HG03066 (cell line): ENCODE measurements around the gene ADGRE2.
A peak's percentile ranks its signal among the peaks of the same experiment; 100 is the strongest.

Source experiments
- ATAC-seq: cut with Tn5 transposase; IDR thresholded peaks from one replicate; pipeline ENCODE4 v1.9.1; 2021; ENCODE audit warnings: low read depth; ENCODE audit not compliant: unreplicated experiment

ADGRE2 gene

DNA sequence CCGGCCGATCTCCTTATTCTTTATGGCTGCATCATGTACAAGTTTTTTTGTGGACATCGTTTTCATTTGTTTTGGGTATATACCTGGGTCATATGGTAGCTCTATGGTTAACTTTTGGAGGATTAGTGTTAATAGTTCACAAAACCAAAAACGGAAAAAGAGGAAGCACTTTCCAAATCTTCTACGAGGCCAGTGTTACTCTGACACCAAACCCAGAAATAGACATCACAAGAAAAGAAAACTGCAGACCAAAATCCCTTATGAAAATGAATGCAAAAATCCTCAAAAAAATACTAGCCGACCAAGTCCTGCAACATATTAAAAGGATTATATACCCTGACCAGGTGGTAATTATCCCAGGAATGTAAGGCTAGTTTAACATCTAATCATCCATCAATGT, 29.8 kb downstream of the ADGRE2 start:
- ATAC-seq: no peak

DNA sequence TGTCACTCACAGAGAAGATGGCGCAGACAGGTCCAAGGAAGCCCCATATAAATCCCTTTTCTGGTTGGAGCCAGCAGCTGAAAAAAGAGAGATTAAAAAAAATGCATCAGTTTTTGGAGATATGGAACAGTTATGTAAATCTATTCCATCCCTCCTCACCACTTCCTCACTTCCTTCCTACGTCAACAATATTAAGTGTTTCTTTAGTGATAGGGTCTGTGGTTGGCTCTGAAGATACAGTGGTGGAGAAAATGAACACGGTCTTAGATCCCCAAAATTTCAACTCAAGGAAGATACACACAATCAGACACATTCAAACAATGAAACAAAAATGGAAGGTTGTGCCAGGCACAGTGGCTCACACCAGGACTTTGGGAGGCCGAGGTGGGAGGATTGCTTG, 31.5 kb downstream of the ADGRE2 start:
- no peak for ATAC-seq

DNA sequence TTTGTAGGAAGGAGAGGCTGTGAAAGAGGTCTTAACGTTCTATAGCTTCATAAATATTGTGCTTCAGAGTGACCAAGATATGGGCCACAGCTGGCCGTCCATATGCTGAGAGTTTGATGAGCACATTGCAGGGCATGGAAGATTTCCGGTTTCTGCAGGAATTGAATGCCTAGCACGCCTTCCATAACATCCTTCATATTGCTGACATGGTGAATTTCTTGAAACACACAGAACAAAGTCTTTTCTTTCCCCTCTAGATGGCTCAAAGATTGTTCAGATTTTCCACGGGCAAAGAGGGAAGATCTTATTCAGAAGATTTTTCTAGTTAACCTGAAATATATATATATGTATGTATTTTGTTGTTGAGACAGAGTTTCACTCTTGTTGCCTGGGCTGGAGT, 42.4 kb downstream of the ADGRE2 start:
- no peak for ATAC-seq

DNA sequence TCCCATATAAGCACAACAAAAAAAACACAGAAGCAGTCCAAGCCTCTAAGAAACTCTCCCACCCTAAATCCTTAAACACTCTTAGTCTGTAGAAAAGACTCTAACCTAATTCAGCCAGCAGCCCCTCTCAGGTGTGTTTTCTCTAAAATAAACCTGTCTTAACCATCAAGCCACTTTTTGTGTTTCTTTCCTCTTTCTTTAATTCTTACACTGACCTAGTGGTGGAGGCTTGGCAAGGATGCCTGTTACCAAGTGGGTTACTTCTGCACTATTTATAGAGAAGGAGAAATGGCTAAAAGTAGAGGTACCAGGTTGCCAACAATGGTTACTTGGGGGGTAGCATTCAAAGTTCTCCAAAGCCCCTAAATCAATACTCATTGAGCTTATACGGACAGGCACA, 44.8 kb downstream of the ADGRE2 start:
- no peak for ATAC-seq

DNA sequence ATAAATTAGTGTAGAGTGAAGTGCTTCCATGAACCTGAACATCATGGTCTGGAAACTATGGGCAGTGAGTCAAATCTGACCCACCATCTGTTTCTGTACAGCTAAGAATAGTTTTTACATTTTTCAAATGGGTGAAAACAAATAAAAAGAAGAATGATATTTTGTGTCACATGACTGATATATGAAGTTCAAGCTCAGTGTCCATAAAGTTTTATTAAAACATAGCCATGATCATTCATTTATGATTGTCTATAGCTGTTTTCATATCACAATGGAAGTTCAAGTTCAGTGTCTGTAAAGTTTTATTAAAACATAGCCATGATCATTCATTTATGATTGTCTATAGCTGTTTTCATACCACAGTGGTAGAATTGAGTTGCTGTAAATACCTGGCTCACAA, 45.9 kb downstream of the ADGRE2 start:
- no peak for ATAC-seq

DNA sequence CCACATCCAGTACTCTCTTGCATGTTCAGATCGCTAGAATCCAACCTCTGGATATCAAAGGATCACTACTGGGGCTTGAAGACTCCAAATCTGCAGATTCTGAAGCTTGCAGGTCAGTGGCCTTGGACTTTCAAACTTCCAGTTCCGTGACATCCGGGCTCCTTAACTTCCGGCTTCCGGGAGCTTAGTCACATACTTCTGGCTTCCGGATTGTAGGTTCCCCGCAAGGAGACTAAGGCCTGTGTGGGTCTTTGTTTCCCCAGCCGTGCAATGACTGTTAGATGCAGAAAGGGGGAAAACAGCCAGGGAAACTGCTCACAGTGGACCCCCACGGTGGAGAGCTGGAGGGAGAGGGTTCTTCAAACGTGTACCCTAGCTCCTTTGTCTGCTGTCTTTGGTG, 47.2 kb downstream of the ADGRE2 start:
- ATAC-seq: no peak

DNA sequence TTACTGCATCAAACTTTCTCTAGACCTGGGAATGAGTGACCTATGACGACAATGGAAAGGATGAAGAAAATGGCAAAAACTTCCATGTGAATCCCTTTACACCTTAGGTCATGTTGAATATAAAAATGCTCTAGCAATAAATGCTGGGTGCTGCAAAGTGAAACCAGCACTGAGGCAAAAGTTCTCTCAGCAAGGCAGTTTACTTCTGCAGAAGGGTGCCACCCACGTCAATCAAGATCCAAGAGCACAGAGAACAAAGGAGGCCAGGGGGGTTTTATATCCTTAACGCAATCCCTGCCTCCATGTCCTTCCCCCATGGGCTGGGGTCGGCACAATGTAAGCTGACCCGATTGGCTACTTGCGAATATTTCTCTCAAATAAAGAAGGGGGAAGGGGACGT, 49.8 kb downstream of the ADGRE2 start:
- ATAC-seq: no peak

DNA sequence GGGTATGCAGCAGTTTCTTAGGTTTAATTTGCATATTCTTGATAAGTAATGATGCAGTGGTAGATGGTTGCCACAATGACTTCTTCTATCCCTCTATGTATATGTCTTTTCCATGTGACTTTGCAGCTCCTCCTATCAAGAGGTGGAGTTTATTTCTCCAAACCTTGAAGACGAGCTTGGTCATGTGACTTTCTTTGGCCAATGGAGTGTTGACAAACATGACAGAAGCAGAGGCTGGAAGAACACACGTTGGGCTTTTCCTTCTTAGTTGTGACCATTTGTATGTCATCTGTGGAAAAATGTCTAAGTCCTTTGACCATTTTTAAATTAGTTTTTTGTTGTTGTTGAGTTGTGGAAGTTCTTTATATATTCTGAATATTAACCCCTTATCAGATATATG, 56.2 kb downstream of the ADGRE2 start:
- ATAC-seq: no peak

DNA sequence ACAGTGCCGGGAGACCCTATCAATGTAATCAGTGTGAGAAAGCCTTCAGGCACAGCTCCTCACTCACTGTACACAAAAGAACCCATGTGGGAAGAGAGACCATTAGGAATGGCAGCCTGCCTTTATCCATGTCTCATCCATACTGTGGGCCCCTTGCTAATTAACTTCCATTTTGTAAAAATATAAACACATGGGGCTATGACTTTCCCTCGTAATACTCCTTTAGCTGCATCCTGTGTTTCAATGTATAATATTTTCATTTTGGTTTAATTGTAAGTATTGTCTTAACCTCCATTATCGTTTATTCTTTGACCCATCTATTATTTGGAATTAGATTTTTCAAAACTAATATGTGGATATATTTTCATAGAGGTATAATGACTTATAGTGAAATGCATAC, 59.2 kb downstream of the ADGRE2 start:
- no peak for ATAC-seq

DNA sequence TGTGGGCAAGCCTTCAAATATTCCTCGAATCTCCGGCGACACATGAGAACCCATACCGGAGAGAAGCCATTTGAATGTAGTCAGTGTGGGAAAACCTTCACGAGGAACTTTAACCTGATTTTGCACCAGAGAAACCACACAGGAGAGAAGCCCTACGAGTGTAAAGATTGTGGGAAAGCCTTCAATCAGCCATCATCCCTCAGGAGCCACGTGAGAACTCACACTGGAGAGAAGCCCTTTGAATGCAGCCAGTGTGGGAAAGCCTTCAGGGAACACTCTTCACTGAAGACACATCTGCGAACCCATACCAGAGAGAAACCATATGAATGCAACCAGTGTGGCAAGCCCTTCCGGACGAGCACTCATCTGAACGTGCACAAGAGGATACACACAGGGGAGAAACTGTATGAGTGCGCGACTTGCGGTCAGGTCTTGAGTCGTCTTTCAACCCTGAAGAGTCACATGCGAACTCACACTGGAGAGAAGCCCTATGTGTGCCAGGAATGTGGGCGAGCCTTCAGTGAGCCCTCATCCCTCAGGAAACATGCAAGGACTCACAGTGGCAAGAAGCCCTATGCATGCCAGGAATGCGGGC, 59.7 kb downstream of the ADGRE2 start:
- no peak for ATAC-seq

DNA sequence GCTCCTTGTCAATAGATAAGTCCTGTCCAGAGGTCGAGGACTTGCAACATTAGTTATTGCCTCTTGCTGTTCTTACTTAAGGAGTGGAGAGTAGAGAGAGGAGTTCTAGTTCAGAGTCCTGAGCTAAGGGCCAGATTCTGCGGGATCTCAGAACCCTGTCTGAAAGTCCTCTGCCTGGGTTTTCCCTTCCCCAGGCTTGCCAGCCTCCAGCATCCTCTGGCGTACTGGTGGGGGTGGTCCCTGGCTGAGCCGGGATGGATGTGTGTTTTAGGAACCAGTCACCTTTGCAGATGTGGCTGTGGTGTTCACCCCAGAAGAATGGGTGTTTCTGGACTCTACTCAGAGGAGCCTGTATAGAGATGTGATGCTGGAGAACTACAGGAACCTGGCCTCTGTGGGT, 62.5 kb downstream of the ADGRE2 start:
- no peak for ATAC-seq

DNA sequence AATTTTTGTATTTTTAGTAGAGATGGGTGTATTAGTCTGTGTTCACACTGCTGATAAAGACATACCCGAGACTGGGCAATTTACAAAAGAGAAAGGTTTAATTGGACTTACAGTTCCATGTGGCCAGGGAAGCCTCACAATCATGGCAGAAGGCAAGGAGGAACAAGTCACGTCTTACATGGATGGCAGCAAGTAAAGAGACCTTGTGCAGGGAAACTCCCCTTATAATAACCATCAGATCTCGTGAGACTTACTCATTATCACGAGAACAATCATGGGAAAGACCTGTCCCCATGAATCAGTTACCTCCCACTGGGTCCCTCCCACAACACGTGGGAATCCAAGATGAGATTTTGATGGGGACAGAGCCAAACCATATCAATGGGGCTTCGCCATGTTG, 73.9 kb downstream of the ADGRE2 start:
- ATAC-seq: no peak

DNA sequence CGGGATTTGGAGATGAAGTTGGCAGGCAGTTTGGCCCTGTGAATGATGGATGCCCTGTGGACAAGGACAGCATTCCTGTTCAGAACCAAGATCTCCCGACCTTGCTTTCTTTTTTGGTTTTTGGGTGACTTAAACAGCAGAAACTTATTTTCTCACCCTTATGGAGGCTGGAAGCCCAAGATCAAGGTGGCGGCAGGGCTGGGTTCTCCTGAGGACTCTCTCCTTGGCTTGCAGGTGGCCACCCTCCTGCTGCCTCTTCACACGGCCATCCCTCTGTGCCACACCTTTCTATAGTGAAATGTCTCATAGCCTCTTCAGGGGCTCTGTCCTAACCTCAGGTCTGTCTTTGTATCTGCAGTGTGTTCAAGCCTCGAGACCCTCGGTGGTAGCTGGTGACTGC, 74.5 kb downstream of the ADGRE2 start:
- ATAC-seq: no peak

DNA sequence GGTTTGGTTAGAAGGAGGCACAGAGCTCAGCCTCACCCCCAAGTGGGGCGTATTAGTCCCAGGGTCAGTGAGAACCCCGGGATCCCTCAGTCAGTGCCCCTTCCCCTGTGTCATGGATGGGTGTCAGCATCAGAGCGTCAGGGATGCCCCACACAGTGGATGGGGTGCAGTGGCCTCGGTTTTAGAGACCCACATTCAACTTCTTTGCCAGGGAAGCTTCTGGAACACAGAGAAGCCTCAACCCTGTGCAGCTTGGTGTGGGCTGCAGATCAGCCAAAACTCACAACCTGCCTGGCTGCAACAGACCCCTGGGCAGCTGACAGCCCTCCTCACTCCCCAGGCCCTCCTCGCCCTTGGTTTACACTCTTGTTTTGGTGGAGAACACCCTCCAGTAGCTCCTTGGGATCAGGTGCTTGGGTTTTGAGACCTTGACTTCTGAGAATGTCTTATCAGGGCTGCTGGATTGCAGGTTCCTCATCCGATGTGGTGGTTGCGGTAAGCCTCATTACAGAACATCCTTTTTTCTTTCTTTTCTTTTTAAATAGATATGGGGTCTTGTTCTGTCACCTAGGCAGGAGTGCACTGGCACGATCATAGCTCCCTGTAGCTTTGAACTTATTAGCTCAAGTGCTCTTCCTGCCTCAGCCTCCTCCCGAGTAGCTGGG, 77.5 kb downstream of the ADGRE2 start:
- ATAC-seq: no peak

DNA sequence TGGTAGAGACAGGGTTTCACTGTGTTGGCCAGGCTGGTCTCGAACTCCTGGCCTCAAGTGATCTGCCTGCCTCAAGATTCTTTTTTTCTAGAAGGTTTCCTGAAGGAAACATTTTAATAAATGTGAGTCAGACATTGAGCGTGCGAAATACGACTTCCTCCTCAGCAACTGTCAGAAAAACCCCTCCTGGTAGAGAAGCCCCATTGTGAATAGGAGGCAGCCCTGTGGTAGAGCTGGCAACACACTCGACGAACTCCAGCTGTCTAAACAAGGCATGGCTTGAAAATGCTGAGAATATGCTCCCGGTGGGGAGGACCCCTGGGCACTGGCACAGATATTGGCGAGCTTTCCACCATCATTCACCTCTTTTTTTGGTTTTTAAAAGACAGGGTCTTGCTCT, 78.7 kb downstream of the ADGRE2 start:
- ATAC-seq: no peak

DNA sequence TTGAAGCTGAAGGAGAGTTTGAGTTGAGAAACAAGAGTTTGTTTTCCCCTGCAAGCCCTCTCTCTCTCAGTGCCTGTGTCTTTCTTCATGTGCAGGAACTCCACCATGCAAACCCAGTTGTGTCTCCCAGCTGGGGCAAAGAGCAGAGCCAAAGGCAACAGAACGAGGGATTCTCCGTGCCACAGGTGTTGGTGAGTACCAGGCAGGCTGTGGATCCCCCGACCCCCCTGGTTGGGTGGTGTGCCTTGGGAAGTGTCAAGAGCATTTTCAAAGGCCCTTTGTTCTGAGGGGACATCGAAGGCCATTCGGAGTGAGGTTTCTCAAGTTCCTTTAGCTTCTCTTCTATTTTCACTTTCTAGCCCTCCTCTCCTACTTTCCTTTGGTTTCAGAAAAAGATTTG, 82.9 kb downstream of the ADGRE2 start:
- ATAC-seq: no peak

DNA sequence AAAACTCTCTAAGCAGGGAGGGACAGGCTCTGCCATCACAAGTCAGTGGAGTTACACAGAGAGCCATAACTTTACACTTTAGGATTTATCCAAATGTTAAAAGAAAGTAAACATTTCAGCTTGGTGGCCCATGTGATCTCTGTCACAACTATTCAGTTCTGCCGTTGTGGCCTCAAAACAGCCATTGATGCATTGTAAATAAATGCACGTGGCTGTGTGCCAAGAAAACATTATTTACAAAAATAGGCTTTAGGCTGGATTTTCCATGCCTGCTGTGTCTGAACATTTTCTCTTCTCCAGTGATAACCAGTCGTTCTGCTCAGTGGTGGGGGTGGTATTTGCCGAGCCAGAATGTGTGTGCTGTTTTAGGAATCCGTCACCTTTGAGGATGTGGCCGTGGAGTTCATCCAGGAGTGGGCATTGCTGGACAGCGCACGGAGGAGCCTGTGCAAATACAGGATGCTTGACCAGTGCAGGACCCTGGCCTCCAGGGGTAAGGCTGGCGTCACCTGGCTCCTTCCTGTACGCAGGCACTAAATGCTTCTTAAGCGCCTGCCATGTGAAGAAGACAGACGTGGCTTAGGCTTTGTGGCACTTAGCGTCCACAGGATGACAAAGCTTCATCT, 83.6 kb downstream of the ADGRE2 start:
- ATAC-seq: no peak

DNA sequence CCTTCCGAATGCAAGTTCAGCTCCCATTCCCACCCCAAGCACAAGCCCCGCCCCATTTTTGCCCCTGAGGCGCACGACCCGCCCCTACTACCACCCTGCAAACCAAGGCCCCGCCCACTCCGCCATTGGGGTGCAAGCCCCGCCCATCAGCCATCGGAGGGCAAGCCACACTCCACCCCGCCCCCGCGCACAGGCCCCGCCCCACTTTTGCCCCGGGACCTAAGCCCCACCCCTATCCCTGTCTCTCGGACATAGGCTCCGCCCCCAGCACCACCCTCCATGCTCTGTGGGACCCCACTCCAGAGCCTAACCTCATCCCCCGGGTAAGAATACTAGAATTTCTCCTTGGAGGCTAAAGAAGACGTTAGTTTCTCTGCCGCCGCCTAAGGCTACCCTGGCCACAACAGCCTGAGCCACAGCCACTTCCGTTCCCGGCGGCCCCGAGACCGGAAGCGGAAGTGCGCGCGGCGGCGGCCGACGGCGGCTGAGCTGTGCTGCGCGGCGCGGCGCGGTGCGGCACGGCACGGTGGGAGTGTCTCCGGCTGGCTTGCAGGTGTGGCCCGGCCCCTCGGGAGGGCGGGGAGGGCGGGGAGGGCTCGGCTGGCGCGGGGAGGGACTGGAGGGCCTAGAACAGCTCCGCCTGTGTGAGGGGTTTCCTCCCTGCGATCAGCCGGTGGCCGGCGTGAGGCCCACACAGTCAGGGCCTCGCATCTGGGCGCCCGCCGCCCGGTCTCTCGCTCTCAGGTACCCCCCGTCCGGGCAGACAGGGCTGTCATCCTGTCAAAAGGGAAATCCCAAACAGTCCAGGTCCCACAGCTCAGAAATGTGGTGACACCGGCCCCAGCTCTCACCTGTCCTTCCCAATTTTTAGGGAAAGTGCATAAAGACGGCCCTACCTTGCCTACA, 88.5 kb downstream of the ADGRE2 start, which contains the start of gene ZNF333:
Gene ZNF333, plus strand, starts transcription at position 451 of the 906 bp plus-strand sequence. CDS start 3,444 bp downstream, outside the sequence.
- peak; percentile 89 for ATAC-seq

DNA sequence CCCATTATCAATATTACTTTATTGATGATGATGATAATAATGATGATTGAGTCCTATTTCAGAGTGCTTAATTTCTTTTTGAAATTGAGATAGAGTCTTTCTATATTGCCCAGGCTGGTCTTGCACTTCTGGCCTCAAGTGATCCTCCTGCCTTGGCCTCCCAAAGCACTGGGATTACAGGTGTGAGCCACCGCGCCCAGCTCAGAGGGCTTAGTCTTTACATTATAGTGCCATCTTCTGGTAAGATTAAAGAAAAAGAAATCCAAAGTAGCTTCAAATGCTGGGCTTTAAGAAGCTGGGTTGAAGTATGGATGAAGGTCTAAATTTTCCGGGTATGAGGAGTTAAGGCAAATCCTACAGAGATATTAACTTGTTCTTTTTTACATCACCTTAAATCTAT, 91.9 kb downstream of the ADGRE2 start:
- no peak for ATAC-seq

DNA sequence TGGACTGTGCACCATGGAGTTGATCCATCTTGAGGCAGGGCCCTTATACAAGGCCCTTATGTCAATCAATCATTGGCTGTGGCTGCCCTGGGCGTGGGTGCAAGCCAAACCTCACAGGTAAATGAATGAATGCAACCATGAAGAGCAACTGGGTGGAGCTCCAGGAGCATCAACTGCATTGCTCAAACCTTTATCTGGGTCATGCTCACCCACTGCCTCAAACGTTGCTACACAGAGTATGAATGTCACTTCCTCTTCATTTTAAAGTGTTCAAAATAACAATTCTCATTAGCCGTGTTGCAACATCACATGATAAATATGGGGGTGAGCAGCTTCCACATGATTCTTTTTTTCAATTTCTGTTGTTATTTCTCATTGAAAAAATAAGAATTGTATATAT, 94.9 kb downstream of the ADGRE2 start:
- no peak for ATAC-seq
